Measurements from ENCODE around the gene KTN1. TPM values are rescaled to one million over a fixed set of nuclear protein-coding genes. Genes with fewer than 3 reads are reported as not detected.

Gene KTN1
- total and polyA plus RNA-seq, 8 donors, result 125 to 171 (median 140) TPM

- no peak overlapping the region for H3K4me3 ChIP-seq
- TF ChIP-seq, protein P1, sequence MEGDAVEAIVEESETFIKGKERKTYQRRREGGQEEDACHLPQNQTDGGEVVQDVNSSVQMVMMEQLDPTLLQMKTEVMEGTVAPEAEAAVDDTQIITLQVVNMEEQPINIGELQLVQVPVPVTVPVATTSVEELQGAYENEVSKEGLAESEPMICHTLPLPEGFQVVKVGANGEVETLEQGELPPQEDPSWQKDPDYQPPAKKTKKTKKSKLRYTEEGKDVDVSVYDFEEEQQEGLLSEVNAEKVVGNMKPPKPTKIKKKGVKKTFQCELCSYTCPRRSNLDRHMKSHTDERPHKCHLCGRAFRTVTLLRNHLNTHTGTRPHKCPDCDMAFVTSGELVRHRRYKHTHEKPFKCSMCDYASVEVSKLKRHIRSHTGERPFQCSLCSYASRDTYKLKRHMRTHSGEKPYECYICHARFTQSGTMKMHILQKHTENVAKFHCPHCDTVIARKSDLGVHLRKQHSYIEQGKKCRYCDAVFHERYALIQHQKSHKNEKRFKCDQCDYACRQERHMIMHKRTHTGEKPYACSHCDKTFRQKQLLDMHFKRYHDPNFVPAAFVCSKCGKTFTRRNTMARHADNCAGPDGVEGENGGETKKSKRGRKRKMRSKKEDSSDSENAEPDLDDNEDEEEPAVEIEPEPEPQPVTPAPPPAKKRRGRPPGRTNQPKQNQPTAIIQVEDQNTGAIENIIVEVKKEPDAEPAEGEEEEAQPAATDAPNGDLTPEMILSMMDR (IDR thresholded peaks at IDR 0.05), result no peak
- H3K27ac ChIP-seq, result no peak overlapping the region
- H3K36me3 ChIP-seq, result no peaks in the 10 kb centered on the region
- no peaks in the 10 kb centered on the region for H3K27me3 ChIP-seq
- no peaks in the 10 kb centered on the region for H3K9me3 ChIP-seq
- H3K4me1 ChIP-seq, result peaks cover 0 to 16% of the 10 kb centered on the region in 2 donors
- intact Hi-C loops (cut with DNase I), result no loop called here
- DNase-seq, result no peak
- ATAC-seq, result peak; percentile 50
Observed at GRCh38 chr14:55600784-55601561, 21.0 kb downstream of the KTN1 start.

GRCh38 chr14:55603401-55603953, 23.5 kb downstream of the KTN1 start:
- no peaks in the 10 kb centered on the region for H3K27me3 ChIP-seq
- no peak for DNase-seq
- H3K4me1 ChIP-seq, result peaks cover 0 to 22% of the 10 kb centered on the region in 2 donors
- intact Hi-C loops (cut with DNase I), result no loop called here
- no peaks in the 10 kb centered on the region for H3K9me3 ChIP-seq
- H3K36me3 ChIP-seq, result no peaks in the 10 kb centered on the region
- no peak for ATAC-seq
- TF ChIP-seq, protein P1 (IDR thresholded peaks at IDR 0.05), result no peak
- H3K4me3 ChIP-seq, result no peak overlapping the region
- H3K27ac ChIP-seq, result no peak overlapping the region

DNA sequence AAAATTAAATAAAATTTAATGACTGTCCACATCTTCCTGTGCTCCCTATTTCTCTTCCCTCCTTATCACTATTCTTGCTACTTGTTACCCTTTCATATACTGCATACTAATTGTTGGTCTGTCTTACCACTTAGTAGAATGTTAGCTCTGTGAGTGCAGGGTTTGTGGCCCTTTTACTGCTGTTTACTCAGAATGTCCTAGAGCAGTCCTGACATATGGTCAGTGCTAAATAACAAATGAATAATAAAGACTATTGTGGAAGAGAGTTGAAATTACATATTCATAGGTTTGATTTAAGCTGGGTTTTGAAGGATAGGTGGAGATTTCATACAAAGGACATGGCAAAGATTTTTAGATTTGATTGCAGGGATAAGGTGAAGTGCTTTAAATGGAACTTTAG, 24.5 kb downstream of the KTN1 start:
- Histone ChIP-seq H3K4me1 (peaks cover 0 to 17% of the 10 kb centered on the region in 2 donors), H3K27ac (no peak overlapping the region), H3K4me3 (no peak overlapping the region), H3K27me3 (no peaks in the 10 kb centered on the region), H3K9me3 (no peaks in the 10 kb centered on the region), H3K36me3 (no peaks in the 10 kb centered on the region)
- ATAC-seq (no peak), DNase-seq (no peak)
- intact Hi-C loops (cut with DNase I), result no loop called here
- TF ChIP-seq, protein P1 (IDR thresholded peaks at IDR 0.05), result no peak

GRCh38 chr14:55604900-55605418, 25.0 kb downstream of the KTN1 start:
- Histone ChIP-seq H3K9me3 (no peaks in the 10 kb centered on the region), H3K36me3 (no peaks in the 10 kb centered on the region), H3K27me3 (no peaks in the 10 kb centered on the region), H3K4me3 (no peak overlapping the region), H3K4me1 (peaks cover 0 to 16% of the 10 kb centered on the region in 2 donors), H3K27ac (no peak overlapping the region)
- no peak for ATAC-seq
- intact Hi-C loops (cut with DNase I), result no loop called here
- TF ChIP-seq, protein P1 (IDR thresholded peaks at IDR 0.05), result no peak
- DNase-seq, result no peak

- Histone ChIP-seq H3K27me3 (no peaks in the 10 kb centered on the region), H3K9me3 (no peaks in the 10 kb centered on the region), H3K36me3 (no peaks in the 10 kb centered on the region), H3K4me1 (peaks cover 0 to 11% of the 10 kb centered on the region in 2 donors), H3K27ac (no peak overlapping the region), H3K4me3 (no peak overlapping the region)
- intact Hi-C loops (cut with DNase I), result no loop called here
- ATAC-seq (peak; percentile 59), DNase-seq (no peak)
- TF ChIP-seq, protein P1 (IDR thresholded peaks at IDR 0.05), result no peak
Observed at GRCh38 chr14:55605793-55606192, 25.8 kb downstream of the KTN1 start.
